Islet precursor cell (in vitro differentiated cells): Measurements from ENCODE around the gene FMO4.
"Not testable (repeated sequence)": the region's sequence is repeated elsewhere in the genome, so short reads cannot be mapped to it uniquely, and the experiment has no call there.

Experiments used
- DNase-seq: peaks from one replicate; pipeline ENCODE4 v3.0.0-alpha.2; 2018

The FMO4 gene

DNA sequence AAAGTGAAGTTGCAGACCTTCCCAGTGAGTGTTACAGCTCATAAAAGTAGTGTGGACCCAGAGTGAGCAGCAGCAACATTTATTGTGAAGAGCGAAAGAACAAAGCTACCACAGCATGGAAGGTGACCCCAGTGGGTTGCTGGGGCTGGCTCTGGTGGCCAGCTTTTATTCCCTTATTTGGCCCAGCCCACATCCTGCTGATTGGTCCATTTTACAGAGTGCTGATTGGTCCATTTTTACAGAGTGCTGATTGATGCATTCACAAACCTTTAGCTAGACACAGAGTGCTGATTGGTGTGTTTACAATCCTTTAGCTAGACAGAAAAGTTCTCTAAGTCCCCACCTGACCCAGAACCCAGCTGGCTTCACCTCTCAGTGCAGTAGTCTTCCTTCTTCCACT is 76.8 kb downstream of the FMO4 start:
- DNase-seq: not testable (repeated sequence)
